Measurements from ENCODE around the gene FAM117A.

- TF ChIP-seq CTCF (IDR thresholded peaks at IDR 0.05) (no peak), POLR2A (IDR thresholded peaks at IDR 0.05) (no peak)
These were observed 99.2 kb downstream of the FAM117A start for GRCh38 chr17:49664706-49665211.

Data from lower leg skin (tissue), 3 donors.